Measurements from ENCODE around the gene SHC3.

GRCh38 chr9:89134709-89135108 lies 43.9 kb downstream of the SHC3 start:
- no peak for TF ChIP-seq POLR2A (IDR thresholded peaks at IDR 0.05; ENCODE audit: low read length)
- TF ChIP-seq GATA1 (IDR thresholded peaks at IDR 0.05; ENCODE audit: low read depth, low read length) = no peak

All from erythroblast (primary cell).